Caki2 (cell line): Measurements from ENCODE around the gene LDAH. TPM values are rescaled to one million over a fixed set of nuclear protein-coding genes. Genes with fewer than 3 reads are reported as not detected.

Experiments
- DNase-seq: peaks from one replicate; pipeline ENCODE4 v3.0.0-alpha.2; 2015; ENCODE audit warnings: low read depth
- in situ Hi-C: cut with HindIII; loops from 2 replicates; pipeline ENCODE4 v1.10.0; 2016; ENCODE audit warnings: low sequenced_read_pairs, low pct_unique_long_range_greater_than_20kb, mixed read lengths
- total RNA-seq: library from RNA; depleted of rRNA; stranded (reverse); fragments of >200 nt; shearing (Covaris generic); gene quantifications from 2 replicates; pipeline ENCODE4 v1.2.3, GENCODE V29; 2014; ENCODE audit warnings: low replicate concordance; rRNA removed

The LDAH gene
- 26.3 and 36.3 TPM in 2 replicates for total RNA-seq

DNA sequence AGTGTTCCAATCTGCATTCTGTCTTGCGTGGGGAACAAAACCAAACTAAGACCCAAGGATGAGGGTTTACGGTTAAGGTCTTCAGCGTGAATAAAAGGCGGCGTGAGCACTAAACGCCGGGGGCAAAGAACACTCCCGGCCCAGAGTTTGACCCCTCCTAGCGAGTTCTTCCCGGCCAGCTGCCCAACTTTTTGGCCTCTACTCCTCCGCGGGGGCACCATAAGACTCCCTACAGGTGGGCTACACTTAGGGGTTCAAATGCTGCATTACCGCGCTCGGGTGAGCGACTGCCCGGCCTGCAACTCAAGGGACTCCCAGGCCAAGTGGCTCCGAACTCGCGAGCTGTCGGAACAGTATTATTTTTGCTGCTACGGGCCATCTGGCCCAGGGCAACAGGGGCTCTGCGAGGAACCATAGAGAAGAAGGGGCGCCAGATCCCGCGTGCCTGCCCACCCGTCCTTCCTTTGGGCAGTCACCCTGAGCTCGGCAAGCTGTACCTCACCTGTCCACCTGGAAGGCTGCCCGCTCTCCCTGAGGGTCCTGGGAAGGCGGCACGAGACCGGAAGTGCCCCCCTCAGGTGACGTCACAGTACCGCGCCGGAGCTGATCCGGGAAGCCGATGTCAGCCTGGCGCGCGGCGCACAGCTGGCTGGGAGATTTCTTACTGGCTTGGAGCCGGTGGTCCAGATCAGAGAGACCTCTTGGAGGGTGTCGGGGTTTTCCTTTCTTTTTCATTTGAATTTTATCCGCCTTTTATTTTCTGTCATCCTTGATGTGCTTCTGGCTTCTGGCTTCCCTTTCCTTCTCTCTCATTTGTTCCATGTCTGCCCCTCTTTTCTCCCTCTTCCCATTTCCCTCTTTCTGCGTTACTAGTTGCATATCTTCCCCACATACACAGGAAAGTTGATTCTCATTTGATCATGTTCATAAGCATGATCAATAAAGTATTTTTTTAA is at the start of gene LDAH:
TSS of gene LDAH (minus strand) at position 567 of the 956 bp plus-strand sequence. CDS start 21,638 bp downstream, outside the sequence.
- in situ Hi-C loops: no loop called here
- peak; percentile 88 for DNase-seq

DNA sequence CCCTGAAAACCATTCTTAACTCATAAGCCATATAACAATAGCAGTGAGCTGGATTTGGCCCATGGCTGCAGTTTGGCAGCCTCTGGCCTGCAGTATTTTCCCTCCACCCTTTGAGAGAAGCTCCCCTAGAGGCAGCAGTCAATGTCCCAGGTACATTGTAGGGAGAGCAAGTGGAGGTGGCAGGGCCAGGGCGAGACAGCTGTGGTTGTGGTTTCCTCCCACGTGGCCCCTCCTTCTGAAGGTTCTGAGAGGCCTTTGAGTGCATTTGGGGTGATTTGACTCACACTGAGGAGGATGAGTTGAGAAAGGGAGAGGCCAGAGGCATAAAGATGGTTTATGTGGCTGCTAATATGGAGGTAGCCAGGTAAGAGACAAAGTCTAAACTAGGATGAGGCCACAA is 45.5 kb upstream of the LDAH start:
- in situ Hi-C loops: no loop called here

DNA sequence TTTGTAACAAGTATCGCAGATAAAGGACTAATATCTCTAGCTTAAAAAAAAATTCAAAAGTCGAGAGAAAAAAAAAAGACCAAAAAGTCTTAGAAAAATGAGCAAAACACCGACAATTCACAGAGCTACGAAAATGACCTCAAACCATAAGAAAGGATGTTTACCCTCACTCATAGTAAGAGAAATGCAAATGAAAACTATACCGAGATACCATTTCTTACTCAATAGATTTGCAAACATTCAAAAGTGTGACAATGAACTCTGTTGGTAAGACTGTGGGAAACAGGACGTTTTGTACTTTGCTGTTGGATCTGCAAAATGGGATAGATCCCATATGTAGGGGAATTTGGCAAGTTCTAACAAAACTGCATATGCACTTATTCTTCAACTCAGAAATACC is 39.9 kb upstream of the LDAH start:
- in situ Hi-C loops: no loop called here
- DNase-seq: no peak

More for the DNA sequence above, 45.5 kb upstream of the LDAH start:
- DNase-seq: no peak

DNA sequence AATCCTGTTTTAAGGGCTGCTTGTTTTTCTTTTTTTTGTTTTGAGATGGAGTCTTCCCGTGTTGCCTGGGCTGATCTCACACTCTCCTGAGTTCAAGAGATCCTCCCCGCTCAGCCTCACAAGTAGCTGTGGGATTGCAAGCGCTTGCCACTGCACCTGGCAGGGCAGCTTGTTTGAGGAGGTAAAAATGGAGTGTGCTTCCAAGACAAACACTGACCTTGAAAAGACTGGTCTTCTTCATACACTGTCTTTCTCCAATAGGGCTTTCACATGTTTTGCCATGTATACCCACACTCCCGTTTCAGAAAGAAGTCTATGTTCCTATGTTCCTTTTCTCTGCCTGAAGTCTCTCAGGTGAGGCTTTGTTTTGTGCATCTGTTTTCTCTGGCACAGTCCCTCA is 32.6 kb upstream of the LDAH start:
- in situ Hi-C loops: no loop called here
- no peak for DNase-seq

DNA sequence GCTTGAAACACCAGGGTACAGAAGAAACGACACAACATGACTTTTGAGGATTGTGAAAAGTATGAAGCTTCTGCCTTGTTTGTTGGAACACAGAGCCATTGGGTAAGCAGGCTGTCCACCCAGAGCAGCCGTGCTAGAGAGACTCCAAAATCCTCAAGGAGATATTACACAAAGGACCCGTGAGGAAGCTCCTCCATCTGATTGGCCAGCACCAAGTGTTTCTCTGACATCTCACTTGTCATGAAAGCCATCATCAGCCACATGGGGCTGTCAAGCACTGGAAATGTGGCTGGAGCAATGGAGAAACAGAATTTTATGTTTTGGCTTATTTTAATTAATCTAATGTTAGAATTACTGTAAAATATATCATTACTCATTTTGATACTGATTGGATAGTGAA is 29.8 kb upstream of the LDAH start:
- in situ Hi-C loops: no loop called here
- DNase-seq: no peak

DNA sequence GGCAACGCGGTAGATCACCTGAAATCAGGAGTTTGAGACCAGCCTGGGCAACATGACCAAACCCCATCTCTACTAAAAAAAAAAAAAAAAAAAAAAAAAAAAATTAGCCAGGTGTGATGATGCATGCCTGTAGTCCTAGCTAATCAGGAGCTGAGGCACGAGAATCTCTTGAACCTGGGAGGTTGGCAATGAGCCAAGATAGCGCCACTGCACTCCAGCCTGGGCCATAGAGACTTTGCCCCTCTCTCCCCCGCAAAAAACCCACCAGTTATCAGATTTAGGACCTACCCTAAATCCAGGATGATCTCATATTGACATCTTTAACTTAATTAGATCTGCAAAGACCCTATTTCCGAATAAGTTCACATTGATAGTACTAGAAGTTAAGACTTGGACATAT is 29.2 kb upstream of the LDAH start:
- no peak for DNase-seq
- in situ Hi-C loops: no loop called here

DNA sequence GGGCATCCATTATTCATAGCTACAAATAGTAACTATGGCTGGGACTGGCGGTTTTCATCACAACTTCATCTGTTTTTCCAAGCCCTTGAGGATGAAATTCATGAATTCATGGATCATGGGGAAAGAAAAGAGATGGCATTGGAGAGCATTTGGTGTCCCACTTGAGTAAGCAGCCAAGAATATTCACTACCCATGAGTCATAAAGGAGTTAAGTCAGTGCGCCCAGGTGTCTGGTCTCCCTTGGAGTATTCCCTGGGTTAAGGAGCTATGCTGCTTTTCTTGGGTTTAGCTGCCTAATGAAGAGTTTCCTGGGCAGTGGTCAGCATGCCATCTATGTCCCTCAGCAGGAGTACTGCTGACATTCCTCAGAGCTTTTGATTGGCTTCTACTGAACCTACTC is 21.3 kb upstream of the LDAH start:
- in situ Hi-C loops: no loop called here
- no peak for DNase-seq

DNA sequence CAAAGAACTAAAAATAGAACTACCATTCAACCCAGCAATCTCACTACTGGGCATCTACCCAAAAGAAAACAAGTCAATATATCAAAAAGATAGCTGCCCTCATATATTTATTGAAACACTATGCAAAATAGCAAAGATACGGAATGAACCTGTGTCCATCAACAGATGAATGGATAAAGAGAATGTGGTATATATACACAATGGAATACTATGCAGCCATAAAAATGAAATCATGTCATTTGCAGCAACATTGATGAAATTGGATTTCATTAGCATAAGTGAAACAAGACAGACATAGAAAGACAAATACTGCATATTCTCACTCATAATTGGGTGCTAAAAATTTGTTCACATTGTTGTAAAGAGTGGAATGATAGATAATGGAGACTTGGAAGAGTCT is 16.2 kb upstream of the LDAH start:
- in situ Hi-C loops: no loop called here
- DNase-seq: no peak

DNA sequence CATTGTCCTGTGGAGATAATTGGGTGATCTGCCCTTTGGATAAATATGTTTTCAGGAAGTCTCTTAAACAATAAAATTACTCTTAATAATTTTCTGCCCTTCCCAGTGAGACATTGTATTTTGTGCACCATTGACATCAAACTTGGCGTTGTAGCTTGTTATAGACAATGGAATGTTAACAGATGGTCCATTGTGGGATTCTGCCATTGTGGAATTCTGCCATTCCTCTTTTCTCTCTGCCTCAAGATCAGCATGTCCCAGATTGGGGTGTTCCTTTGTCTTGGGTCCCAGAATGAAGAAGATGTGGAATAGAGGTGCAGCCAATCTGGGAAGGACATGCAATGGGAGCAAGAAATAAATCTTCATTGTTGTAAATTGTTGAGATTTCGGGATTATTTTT is 15.1 kb upstream of the LDAH start:
- no peak for DNase-seq
- in situ Hi-C loops: no loop called here

DNA sequence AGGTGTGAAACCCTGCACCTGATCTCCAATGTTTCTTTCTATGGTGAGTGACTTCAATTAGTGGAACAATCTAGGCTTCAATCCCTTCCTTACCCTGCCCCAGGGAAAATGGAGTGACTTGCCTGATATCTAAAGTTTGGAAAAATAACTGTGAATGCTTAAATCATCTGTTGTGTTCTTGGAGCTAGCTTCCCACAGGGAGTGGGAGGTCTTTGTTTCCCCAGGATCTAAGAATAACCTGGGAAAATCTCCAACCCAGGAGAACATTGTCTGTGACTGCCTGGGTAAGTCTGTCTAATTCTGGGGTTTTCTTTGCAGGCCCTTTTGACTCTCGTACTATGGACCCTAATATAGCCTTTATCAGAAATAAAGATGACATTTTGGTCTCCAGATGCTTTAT is 13.6 kb upstream of the LDAH start:
- DNase-seq: no peak
- in situ Hi-C loops: no loop called here

DNA sequence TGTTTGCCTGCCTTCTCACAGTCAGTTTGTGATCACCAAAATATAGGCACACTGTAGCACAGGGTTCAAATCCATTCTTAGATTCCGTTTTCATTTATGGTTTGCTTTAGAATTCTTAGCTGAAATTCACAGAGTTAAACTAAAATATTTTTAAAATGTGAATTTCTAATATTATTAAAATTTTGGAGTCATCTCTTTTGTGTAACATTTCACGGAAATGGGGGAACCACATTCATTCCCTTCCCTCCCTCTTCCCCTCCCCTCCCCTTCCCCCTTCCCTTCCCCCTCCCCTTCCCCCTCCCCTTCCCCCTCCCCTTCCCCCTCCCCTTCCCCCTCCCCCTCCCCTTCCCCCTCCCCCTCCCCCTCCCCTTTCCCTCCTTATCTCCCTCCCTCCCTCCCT is 11.4 kb upstream of the LDAH start:
- in situ Hi-C loops: no loop called here
- DNase-seq: no peak

DNA sequence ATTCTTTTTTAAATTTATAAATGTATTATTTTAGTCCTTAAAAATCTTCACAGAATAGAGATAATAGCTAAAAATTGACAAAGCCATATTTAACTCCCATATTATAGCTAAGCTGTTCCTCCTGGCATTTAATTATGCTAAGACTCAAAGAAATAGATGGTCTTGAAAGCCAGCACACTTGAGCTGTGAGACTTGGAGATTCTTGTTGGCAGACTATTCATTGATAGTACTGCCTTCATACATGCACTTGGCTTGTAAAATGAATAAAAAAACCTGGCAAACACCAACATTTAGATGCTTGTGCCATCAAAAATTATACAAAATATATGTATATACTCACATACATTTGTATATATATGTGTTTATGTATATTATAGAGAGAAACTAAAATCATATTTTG is 9.7 kb upstream of the LDAH start:
- DNase-seq: no peak
- in situ Hi-C loops: no loop called here

DNA sequence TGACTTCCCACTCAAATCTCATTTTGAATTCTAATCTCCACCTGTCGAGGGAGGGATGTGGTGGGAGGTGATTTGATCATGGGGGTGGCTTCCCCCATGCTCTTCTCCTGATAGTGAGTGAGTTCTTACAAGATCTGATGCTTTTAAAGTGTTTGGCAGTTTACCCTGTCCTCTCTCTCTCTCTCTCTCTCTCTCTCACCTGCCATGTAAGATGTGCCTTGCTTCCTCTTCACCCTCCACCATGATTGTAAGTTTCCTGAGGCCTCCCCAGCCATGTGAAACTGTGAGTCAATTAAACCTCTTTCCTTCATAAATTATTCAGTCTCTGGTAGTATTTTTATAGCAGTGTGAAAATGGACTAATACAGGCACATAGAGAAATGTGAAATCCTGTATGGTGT is 7.0 kb upstream of the LDAH start:
- DNase-seq: no peak

DNA sequence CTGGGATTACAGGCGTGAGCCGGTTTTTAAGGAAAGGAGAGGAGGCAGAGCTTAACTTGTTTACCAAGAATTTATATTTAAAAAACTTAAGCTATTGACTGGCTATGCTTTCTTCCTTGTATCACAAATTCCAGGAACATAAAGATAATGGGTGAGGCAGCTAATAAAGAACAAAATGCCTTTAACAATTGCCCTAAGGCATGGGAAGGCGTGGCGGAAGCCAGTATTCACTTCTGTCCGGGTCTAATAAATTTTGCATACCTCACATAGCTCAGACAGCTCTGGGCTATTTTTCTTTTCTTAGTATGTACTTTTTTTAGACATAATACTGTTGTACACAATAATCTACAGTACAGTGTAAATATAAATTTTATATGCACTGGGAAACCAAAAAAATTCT is 1.0 kb upstream of the LDAH start:
- DNase-seq: no peak
- in situ Hi-C loops: no loop called here

More for the DNA sequence above, 7.0 kb upstream of the LDAH start:
- in situ Hi-C loops: no loop called here

DNA sequence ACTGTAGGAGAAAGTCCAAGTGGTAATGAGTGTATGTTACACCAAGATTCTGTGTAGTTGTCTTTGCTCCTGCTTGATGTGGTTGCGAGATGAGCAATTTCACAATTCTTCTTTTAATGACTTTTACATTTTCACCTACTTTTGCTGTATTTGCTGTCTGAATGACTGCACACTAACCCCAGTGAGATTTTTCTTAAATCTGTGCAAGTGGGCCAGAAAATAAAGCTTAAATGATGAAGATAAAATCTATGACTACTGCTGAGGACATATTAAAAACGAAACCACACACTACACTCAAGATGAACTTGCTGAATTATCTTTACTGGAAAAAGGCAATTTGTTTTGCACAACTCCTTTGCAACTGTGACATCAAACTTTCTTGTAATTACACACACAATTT is 4.1 kb downstream of the LDAH start:
- in situ Hi-C loops: no loop called here
- DNase-seq: no peak

DNA sequence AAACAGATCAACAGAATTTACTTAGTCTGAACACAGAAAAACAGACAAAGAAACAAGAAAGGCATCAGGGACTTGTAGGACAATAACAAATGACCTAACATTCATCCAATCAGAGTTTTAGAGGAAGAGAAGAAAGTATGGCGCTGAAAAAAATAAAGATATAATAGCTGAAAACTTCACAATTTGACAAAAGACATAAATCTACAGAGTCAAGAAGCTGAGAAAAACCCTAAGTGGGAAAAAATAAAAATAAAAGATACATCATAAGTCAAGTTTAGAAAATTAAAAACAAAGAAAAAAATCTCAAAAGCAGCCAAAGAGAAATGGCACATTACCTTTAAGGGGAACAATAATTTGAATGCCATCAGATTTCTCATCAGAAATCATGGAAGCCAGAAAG is 7.7 kb downstream of the LDAH start:
- in situ Hi-C loops: no loop called here
- no peak for DNase-seq

DNA sequence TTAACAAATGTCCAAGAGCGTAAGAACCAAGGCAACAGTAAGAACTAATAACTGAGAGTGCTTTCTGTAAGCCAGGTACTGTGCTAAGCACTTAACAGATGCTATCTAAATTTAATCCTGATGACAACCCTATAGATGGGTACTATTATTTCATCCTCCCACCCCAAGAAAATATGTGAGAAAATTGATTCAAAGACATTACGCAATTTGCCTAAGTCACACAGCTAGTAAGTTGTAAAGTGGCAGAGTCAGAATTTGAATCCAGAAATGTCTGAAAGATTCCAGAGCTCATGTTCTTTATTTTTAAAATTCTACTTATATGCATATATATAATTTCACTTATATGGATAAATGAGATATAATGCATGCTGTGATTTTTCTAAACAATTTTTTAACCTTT is 10.1 kb downstream of the LDAH start:
- in situ Hi-C loops: no loop called here
- DNase-seq: no peak

DNA sequence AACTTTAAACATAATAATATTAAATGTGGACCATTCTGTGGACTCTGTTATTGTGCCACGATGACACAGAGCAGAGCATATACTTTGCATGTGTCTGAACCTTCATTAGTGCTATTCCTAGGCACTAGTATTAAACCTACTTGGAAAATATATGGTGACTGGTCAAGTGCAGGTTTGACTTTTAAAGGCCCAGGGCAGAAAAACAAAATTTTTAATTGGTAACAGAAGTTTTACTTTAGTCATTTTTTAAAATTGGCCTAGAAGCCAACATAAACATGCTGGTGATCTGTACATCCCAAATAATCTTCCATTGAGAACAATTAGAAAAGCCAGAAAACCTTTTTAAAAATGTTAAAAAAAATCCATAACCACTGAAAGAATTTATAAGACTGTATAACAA is 16.6 kb downstream of the LDAH start:
- in situ Hi-C loops: no loop called here

DNA sequence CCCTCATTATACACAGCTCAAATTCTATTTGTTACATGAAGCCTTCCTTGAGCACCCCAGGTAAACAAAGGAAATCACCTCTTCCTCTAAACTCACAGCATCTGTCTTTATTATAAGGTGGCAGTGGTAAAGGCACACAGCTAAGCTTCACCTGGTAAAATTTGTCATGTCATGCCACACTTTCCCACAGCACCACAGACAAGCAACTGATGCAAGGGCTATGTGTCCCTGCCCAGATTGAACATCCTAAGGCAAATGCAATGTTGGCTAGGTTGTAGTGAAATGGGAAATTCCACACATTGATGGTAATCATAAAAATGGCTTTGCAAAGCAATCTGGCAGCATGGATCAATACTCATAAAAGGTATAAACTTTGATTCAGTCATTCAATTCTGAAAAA is 18.9 kb downstream of the LDAH start:
- in situ Hi-C loops: no loop called here
- no peak for DNase-seq

More for the DNA sequence above, 16.6 kb downstream of the LDAH start:
- no peak for DNase-seq

DNA sequence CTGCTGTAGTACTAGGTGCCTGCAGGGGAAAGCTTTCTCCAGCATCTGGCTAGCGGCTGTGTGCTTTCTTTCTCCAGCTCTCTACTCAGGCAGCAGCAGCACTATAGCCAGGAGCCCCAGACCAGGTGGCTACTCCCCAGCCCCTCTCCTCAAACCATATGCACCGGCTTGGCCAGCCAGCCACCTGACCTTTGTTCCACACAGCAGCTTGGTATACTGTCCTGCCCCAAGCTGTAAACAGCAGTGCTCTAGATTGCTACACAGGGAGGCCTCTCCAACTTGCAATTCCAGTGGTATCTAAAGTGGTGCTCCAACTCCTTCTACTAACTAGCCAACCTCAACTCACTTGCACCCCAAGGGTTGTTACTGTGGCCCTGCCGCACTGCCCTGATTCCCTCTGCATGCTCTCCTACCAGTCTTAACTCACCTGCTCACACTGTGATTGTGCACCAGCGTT is 19.6 kb downstream of the LDAH start:
- in situ Hi-C loops: no loop called here
- no peak for DNase-seq
